Prostate gland (tissue), 2 donors: ENCODE results near the gene DOLK.

Experiments
- POLR2A ChIP-seq: fragments of 450-650 bp; IDR thresholded peaks from one replicate; pipeline ENCODE4 v1.6.1; 2016; ENCODE audit warnings: antibody characterized with exemption, mild to moderate bottlenecking
- TF ChIP-seq, protein P1 (sequence below), 4 experiments: fragments of 200-600 bp in 2 of 4; fragments of 450-650 bp in 2 of 4; sonication (generic) in 2 of 4; IDR thresholded peaks; 1 replicate in 3 of 4; 2 replicates in 1 of 4; pipeline ENCODE4 v1.5.1; 2016 to 2019; ENCODE audit warnings: antibody characterized with exemption in 4 of 4, mild to moderate bottlenecking in 2 of 4, moderate library complexity in 2 of 4

GRCh38 chr9:128911529-128912035 is 35.8 kb downstream of the DOLK start:
- TF ChIP-seq, protein P1, sequence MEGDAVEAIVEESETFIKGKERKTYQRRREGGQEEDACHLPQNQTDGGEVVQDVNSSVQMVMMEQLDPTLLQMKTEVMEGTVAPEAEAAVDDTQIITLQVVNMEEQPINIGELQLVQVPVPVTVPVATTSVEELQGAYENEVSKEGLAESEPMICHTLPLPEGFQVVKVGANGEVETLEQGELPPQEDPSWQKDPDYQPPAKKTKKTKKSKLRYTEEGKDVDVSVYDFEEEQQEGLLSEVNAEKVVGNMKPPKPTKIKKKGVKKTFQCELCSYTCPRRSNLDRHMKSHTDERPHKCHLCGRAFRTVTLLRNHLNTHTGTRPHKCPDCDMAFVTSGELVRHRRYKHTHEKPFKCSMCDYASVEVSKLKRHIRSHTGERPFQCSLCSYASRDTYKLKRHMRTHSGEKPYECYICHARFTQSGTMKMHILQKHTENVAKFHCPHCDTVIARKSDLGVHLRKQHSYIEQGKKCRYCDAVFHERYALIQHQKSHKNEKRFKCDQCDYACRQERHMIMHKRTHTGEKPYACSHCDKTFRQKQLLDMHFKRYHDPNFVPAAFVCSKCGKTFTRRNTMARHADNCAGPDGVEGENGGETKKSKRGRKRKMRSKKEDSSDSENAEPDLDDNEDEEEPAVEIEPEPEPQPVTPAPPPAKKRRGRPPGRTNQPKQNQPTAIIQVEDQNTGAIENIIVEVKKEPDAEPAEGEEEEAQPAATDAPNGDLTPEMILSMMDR (IDR thresholded peaks at IDR 0.05), result no peak
- no peak for TF ChIP-seq POLR2A
